ENCODE data around the gene C1orf210.

Gene C1orf210

GRCh38 chr1:43325381-43325780 lies 40.0 kb upstream of the C1orf210 start:
- CTCF ChIA-PET: interaction anchor here (1.3 kb wide), 1 partner anchor 98 kb away, joined by 4 read pairs; no protein-coding TSS in a partner anchor
- no peak for TF ChIP-seq CTCF (IDR thresholded peaks at IDR 0.05; ENCODE audit: insufficient read depth, low read length, missing control alignments)
- H3K4me3 ChIP-seq (ENCODE audit: low read depth, low read length): no peak overlapping the region
- DNase-seq (ENCODE audit: low read depth, low spot score): no peak
- POLR2A ChIA-PET: no interaction called here

- no peak overlapping the region for H3K4me3 ChIP-seq (ENCODE audit: low read depth, low read length)
- DNase-seq (ENCODE audit: low read depth, low spot score): no peak
- CTCF ChIA-PET: interaction anchor here (1.3 kb wide), 1 partner anchor 98 kb away, joined by 4 read pairs; no protein-coding TSS in a partner anchor
- TF ChIP-seq CTCF (IDR thresholded peaks at IDR 0.05; ENCODE audit: insufficient read depth, low read length, missing control alignments): no peak
- POLR2A ChIA-PET: no interaction called here
These were observed 39.4 kb upstream of the C1orf210 start for GRCh38 chr1:43324810-43325209.

GRCh38 chr1:43322506-43322905 lies 37.1 kb upstream of the C1orf210 start:
- CTCF ChIA-PET: no interaction called here
- no peak for DNase-seq (ENCODE audit: low read depth, low spot score)
- no peak overlapping the region for H3K4me3 ChIP-seq (ENCODE audit: low read depth, low read length)
- no peak for TF ChIP-seq CTCF (IDR thresholded peaks at IDR 0.05; ENCODE audit: insufficient read depth, low read length, missing control alignments)
- POLR2A ChIA-PET: no interaction called here

- no peak for DNase-seq (ENCODE audit: low read depth, low spot score)
- CTCF ChIA-PET: no interaction called here
- POLR2A ChIA-PET: interaction anchor here (0.7 kb wide), 1 partner anchor 37 kb away, joined by 3 read pairs; the partner anchor contains the start of gene CDC20
- TF ChIP-seq CTCF (IDR thresholded peaks at IDR 0.05; ENCODE audit: insufficient read depth, low read length, missing control alignments): no peak
- no peak overlapping the region for H3K4me3 ChIP-seq (ENCODE audit: low read depth, low read length)
These were observed 36.0 kb upstream of the C1orf210 start for GRCh38 chr1:43321331-43321891.

- TF ChIP-seq CTCF (IDR thresholded peaks at IDR 0.05; ENCODE audit: insufficient read depth, low read length, missing control alignments): no peak
- H3K4me3 ChIP-seq (ENCODE audit: low read depth, low read length): no peak overlapping the region
- DNase-seq (ENCODE audit: low read depth, low spot score): no peak
- POLR2A ChIA-PET: no interaction called here
- CTCF ChIA-PET: no interaction called here
These were observed 34.4 kb upstream of the C1orf210 start for GRCh38 chr1:43319766-43320165.

GRCh38 chr1:43319288-43319687 lies 33.9 kb upstream of the C1orf210 start:
- ChIA-PET POLR2A (no interaction called here), CTCF (no interaction called here)

More at GRCh38 chr1:43319288-43319687, 33.9 kb upstream of the C1orf210 start:
- no peak for DNase-seq (ENCODE audit: low read depth, low spot score)
- no peak for TF ChIP-seq CTCF (IDR thresholded peaks at IDR 0.05; ENCODE audit: insufficient read depth, low read length, missing control alignments)
- no peak overlapping the region for H3K4me3 ChIP-seq (ENCODE audit: low read depth, low read length)
